Caco-2 (cell line): Measurements from ENCODE around the gene ZNF410. TPM values are rescaled to one million over a fixed set of nuclear protein-coding genes. Genes with fewer than 3 reads are reported as not detected.

Source experiments
- BruUV-seq: library from RNA; stranded (reverse); fragments of 400-500 nt; replicated peaks from 2 replicates; lab custom pipeline; 2021; lab: Mats Ljungman, UMichigan
- CTCF ChIA-PET: fragments of 300-600 bp; sonication (Branson Sonifier 250); formaldehyde crosslinking; loops from one replicate; lab custom pipeline; 2022; ENCODE audit warnings: antibody characterized with exemption; lab: Charles Lee
- POLR2A ChIA-PET: fragments of 300-600 bp; sonication (Branson Sonifier 250); formaldehyde crosslinking; loops from one replicate; lab custom pipeline; 2022; ENCODE audit warnings: antibody characterized with exemption; lab: Charles Lee
- DNase-seq, 2 experiments: peaks; one replicate each; pipeline versions ENCODE4 v3.0.0 to v3.0.0-alpha.2; 2020 to 2022
- H3K27me3 ChIP-seq: replicated peaks from 2 replicates; pipeline ENCODE4 v1.6.0; 2011; ENCODE audit warnings: low read length; ENCODE audit not compliant: control insufficient read depth, insufficient read depth
- H3K36me3 ChIP-seq: 2 replicates; pipeline ENCODE4 v1.5.1; 2011; ENCODE audit warnings: low read length; ENCODE audit not compliant: control insufficient read depth, insufficient read depth
- H3K4me1 ChIP-seq: fragments of 250-450 bp; sonication (Bioruptor Pico); 2 replicates; pipeline ENCODE4 v1.5.1; 2020; ENCODE audit warnings: mild to moderate bottlenecking
- H3K4me3 ChIP-seq: 2 replicates; pipeline ENCODE4 v1.5.1; 2011; ENCODE audit warnings: low read depth, mild to moderate bottlenecking, control low read depth, low read length
- H3K9me3 ChIP-seq: fragments of 250-450 bp; sonication (Bioruptor Pico); 2 replicates; pipeline ENCODE4 v1.5.1; 2020; ENCODE audit warnings: mild to moderate bottlenecking, moderate library complexity
- H3K27ac Mint-ChIP-seq: one replicate; pipeline ENCODE4 v1.8.0; 2022; ENCODE audit warnings: mixed read lengths; ENCODE audit not compliant: unreplicated experiment
- H3K27me3 Mint-ChIP-seq: one replicate; pipeline ENCODE4 v1.8.0; 2022; ENCODE audit warnings: mixed read lengths; ENCODE audit not compliant: insufficient read depth, unreplicated experiment
- H3K36me3 Mint-ChIP-seq: one replicate; pipeline ENCODE4 v1.8.0; 2022; ENCODE audit warnings: mild to moderate bottlenecking, mixed read lengths; ENCODE audit not compliant: insufficient read depth, unreplicated experiment
- H3K4me1 Mint-ChIP-seq: one replicate; pipeline ENCODE4 v1.8.0; 2022; ENCODE audit warnings: low read depth, mixed read lengths; ENCODE audit not compliant: unreplicated experiment
- H3K4me3 Mint-ChIP-seq: one replicate; pipeline ENCODE4 v1.8.0; 2022; ENCODE audit warnings: mild to moderate bottlenecking, moderate library complexity, mixed read lengths; ENCODE audit not compliant: unreplicated experiment
- H3K9me3 Mint-ChIP-seq: one replicate; pipeline ENCODE4 v1.8.0; 2022; ENCODE audit warnings: mixed read lengths; ENCODE audit not compliant: unreplicated experiment
- CTCF ChIP-seq, 2 experiments: fragments of 200-600 bp in 1 of 2; IDR thresholded peaks; 1 replicate in 1 of 2; 2 replicates in 1 of 2; pipeline versions ENCODE4 v1.5.1 to v1.8.0; 2011 to 2022; ENCODE audit warnings: antibody characterized with exemption in 1 of 2, control low read depth in 1 of 2, inconsistent platforms in 1 of 2, low read depth in 1 of 2, low read length in 1 of 2, mild to moderate bottlenecking in 1 of 2, moderate library complexity in 1 of 2; ENCODE audit not compliant: insufficient read depth in 1 of 2, severe bottlenecking in 1 of 2, unreplicated experiment in 1 of 2
- intact Hi-C: fragments of 100-400 bp; cut with micrococcal nuclease; formaldehyde crosslinking; loops from one replicate; pipeline ENCODE4 v1.10.0; 2022; ENCODE audit not compliant: unreplicated experiment
- total RNA-seq: library from RNA; stranded (reverse); gene quantifications from 2 replicates; pipeline ENCODE4 v1.2.3, GENCODE V29; 2022

ZNF410 gene
- total RNA-seq, 1 experiment from 2014 or later = 36.8 TPM

- BruUV-seq = no TSS peak
- H3K9me3 Mint-ChIP-seq = no peaks in the 10 kb centered on the region
- no peaks in the 10 kb centered on the region for H3K9me3 ChIP-seq
- H3K36me3 ChIP-seq = peaks cover 1% of the 10 kb centered on the region; the same call in 1 of the 2 replicates
- no peak for DNase-seq
- no peaks in the 10 kb centered on the region for H3K27me3 Mint-ChIP-seq
- TF ChIP-seq CTCF (IDR thresholded peaks at IDR 0.05; ENCODE audit: insufficient read depth in 1 of 2, low read depth in 1 of 2, low read length in 1 of 2, severe bottlenecking in 1 of 2, unreplicated experiment in 1 of 2) = no peak
- no peaks in the 10 kb centered on the region for H3K4me1 ChIP-seq
- CTCF ChIA-PET = no interaction called here
- H3K36me3 Mint-ChIP-seq = peaks cover 68% of the 10 kb centered on the region
- H3K4me3 Mint-ChIP-seq = no peak overlapping the region
- no peak overlapping the region for H3K4me3 ChIP-seq
- no peaks in the 10 kb centered on the region for H3K27me3 ChIP-seq
- intact Hi-C loops = no loop called here
- no peaks in the 10 kb centered on the region for H3K4me1 Mint-ChIP-seq
- H3K27ac Mint-ChIP-seq = no peak overlapping the region
- POLR2A ChIA-PET = no interaction called here
Observed at GRCh38 chr14:73896521-73896920, 9.9 kb downstream of the ZNF410 start.

DNA sequence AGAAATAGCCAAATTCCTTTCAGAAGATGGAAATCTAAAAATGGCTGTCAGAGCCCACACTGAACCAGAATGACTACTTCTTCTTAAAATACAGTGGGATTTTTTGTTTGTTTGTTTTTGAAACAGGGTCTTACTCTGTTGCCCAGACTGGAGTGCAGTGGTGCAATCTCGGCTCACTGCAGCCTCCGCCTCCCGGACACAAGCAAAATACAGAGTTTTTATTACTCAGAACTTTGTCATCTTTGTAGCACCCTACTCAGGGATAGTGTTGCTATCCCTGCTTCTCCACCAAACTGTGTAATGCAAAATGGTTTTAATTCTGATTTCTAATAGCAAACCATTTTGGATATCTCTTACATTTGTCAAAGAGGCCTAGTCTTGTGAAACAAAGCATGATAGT, 16.4 kb downstream of the ZNF410 start:
- H3K27ac Mint-ChIP-seq = no peak overlapping the region
- H3K36me3 Mint-ChIP-seq = peaks cover 80% of the 10 kb centered on the region
- H3K4me3 ChIP-seq = no peak overlapping the region
- H3K27me3 ChIP-seq = no peaks in the 10 kb centered on the region
- H3K4me1 Mint-ChIP-seq = no peaks in the 10 kb centered on the region
- BruUV-seq = no TSS peak
- no peaks in the 10 kb centered on the region for H3K9me3 ChIP-seq
- no peaks in the 10 kb centered on the region for H3K9me3 Mint-ChIP-seq
- CTCF ChIA-PET = no interaction called here
- no peak for TF ChIP-seq CTCF (IDR thresholded peaks at IDR 0.05; ENCODE audit: insufficient read depth in 1 of 2, low read depth in 1 of 2, low read length in 1 of 2, severe bottlenecking in 1 of 2, unreplicated experiment in 1 of 2)
- no peaks in the 10 kb centered on the region for H3K4me1 ChIP-seq
- POLR2A ChIA-PET = no interaction called here
- no peaks in the 10 kb centered on the region for H3K27me3 Mint-ChIP-seq
- H3K4me3 Mint-ChIP-seq = no peak overlapping the region
- intact Hi-C loops = no loop called here
- H3K36me3 ChIP-seq = peaks cover 3% of the 10 kb centered on the region
- DNase-seq = no peak

DNA sequence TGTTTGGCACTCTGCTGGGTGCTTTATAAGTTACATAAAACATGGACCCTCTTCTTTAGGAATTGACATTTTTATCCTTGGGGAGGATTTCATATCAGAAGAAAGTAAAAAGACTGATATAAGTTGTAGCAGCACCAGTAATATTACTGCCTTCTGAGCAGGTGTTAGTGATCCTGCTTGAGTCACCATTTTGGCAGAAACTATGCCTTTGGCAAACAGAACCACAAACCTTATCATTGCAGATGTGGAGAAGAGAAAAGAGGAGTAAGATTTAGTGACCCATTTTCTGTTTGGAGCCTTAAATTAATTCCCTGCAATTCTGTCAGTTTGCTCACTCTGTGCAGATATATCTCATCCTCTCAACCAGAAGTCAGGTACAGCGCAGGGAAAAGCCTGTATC, 23.0 kb downstream of the ZNF410 start:
- POLR2A ChIA-PET = no interaction called here
- BruUV-seq = no TSS peak
- intact Hi-C loops = no loop called here
- H3K4me1 ChIP-seq = no peaks in the 10 kb centered on the region
- Mint-ChIP-seq H3K4me1 (no peaks in the 10 kb centered on the region), H3K4me3 (no peak overlapping the region), H3K9me3 (peaks cover 10% of the 10 kb centered on the region), H3K27me3 (no peaks in the 10 kb centered on the region), H3K36me3 (peaks cover 83% of the 10 kb centered on the region), H3K27ac (no peak overlapping the region)
- peaks cover 4% of the 10 kb centered on the region; the same call in 1 of the 2 replicates for H3K9me3 ChIP-seq
- H3K27me3 ChIP-seq = no peaks in the 10 kb centered on the region
- DNase-seq = no peak
- H3K36me3 ChIP-seq = peaks cover 4% of the 10 kb centered on the region
- no peak for TF ChIP-seq CTCF (IDR thresholded peaks at IDR 0.05; ENCODE audit: insufficient read depth in 1 of 2, low read depth in 1 of 2, low read length in 1 of 2, severe bottlenecking in 1 of 2, unreplicated experiment in 1 of 2)
- CTCF ChIA-PET = no interaction called here
- no peak overlapping the region for H3K4me3 ChIP-seq
